ENCODE measurements around the gene TEDDM1.

DNA sequence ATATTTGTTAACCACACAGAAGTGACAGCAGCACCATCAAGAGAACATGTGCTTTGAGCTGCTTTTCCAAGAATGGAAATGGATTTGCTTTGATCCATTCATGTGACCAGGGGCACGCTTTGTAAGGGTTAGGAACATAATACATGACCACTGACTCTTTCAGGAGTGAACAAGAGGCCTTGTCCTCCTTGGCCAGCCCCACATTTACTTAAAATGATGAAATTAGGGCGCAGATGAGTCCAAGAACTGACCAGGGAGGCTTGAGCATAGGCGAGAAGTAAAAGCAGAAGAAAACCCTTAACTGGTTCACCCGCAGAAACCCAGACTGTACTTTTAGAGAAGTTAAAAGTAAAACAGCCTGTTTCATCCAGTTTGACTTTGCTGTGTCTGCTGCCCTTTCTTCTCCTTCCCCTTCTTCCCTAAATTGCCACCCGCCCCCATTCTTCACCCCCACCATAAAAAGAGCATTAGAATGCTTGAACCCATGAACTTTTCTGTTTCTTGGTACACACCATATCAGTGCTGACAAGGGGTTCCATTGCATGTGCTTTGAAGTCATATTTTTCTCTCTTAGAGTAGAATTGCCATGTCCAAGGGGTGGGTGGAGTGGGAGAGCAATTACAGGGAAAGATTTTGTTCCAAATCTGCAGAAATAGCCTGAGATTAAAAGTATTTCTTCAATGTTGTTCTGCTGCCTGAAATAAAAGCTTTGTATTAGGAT is 6.3 kb downstream of the TEDDM1 start:
- TF ChIP-seq CTCF (conservative IDR thresholded peaks at IDR 0.05; ENCODE audit: low read depth in 2 of 2) (no peak), JUNB (IDR thresholded peaks at IDR 0.05; ENCODE audit: unreplicated experiment) (no peak)
- TF ChIP-seq, protein P1, sequence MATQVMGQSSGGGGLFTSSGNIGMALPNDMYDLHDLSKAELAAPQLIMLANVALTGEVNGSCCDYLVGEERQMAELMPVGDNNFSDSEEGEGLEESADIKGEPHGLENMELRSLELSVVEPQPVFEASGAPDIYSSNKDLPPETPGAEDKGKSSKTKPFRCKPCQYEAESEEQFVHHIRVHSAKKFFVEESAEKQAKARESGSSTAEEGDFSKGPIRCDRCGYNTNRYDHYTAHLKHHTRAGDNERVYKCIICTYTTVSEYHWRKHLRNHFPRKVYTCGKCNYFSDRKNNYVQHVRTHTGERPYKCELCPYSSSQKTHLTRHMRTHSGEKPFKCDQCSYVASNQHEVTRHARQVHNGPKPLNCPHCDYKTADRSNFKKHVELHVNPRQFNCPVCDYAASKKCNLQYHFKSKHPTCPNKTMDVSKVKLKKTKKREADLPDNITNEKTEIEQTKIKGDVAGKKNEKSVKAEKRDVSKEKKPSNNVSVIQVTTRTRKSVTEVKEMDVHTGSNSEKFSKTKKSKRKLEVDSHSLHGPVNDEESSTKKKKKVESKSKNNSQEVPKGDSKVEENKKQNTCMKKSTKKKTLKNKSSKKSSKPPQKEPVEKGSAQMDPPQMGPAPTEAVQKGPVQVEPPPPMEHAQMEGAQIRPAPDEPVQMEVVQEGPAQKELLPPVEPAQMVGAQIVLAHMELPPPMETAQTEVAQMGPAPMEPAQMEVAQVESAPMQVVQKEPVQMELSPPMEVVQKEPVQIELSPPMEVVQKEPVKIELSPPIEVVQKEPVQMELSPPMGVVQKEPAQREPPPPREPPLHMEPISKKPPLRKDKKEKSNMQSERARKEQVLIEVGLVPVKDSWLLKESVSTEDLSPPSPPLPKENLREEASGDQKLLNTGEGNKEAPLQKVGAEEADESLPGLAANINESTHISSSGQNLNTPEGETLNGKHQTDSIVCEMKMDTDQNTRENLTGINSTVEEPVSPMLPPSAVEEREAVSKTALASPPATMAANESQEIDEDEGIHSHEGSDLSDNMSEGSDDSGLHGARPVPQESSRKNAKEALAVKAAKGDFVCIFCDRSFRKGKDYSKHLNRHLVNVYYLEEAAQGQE (IDR thresholded peaks at IDR 0.05; ENCODE audit: unreplicated experiment): no peak

All from GM23338 (cell line).